ENCODE results near the gene FGGY. TPM values are rescaled to one million over a fixed set of nuclear protein-coding genes. Genes with fewer than 3 reads are reported as not detected.
A peak's percentile ranks its signal among the peaks of the same experiment; 100 is the strongest.

Gene FGGY
- total RNA-seq, 4 donors from 2014 or later, result 24.9 to 35.9 (median 30.5) TPM

DNA sequence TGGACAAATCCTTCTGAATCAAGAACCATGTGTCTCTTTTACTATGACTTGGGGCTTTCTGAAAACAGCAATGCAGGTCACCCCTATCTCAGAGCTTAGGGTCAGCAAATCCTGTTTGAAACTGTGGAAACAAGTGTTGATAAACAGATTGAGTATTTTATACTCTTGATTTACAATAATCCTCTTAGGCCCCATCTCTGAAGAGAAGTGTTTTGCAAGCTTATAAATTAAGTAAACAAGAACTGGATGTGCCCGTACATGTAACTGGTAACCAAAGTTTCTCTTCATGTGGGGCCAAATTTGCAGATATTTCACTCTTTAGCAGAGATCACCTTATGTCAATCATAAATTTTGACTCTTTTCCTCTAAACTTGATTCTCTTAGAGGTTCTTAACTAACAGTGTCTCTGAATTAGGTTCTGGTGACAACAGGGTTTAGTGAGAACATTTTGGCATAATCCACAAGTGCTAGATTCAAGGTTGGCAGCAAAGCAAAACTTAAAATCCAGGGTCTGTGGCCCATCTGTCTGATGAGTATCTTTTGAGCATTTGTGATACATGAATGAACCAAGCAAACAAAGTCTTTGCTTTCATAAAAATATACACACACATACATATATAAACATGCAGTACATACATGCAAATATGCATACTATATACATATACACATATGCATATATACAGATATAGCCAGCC is 334.8 kb downstream of the FGGY start:
- TF ChIP-seq CTCF (IDR thresholded peaks at IDR 0.05 in 4 of 5, conservative IDR thresholded peaks at IDR 0.05 in 1 of 5) (no peak), POLR2A (IDR thresholded peaks at IDR 0.05) (no peak)
- Histone ChIP-seq H3K4me1 (peaks cover 0 to 10% of the 10 kb centered on the region in 2 donors), H3K27ac (peak overlapping the region in 3 of 4 donors; percentile 4 to 36 (median 13)), H3K9me3 (no peaks in the 10 kb centered on the region), H3K27me3 (no peaks in the 10 kb centered on the region), H3K36me3 (no peaks in the 10 kb centered on the region), H3K4me3 (no peak overlapping the region)
- peak; percentile 68 to 91 for ATAC-seq
- in situ Hi-C loops (cut with MboI; ENCODE audit: low sequenced_read_pairs in 4 of 4) (no loop called here), intact Hi-C loops (cut with DNase I; ENCODE audit: low total_unique reads) (no loop called here)
- no peak for DNase-seq

DNA sequence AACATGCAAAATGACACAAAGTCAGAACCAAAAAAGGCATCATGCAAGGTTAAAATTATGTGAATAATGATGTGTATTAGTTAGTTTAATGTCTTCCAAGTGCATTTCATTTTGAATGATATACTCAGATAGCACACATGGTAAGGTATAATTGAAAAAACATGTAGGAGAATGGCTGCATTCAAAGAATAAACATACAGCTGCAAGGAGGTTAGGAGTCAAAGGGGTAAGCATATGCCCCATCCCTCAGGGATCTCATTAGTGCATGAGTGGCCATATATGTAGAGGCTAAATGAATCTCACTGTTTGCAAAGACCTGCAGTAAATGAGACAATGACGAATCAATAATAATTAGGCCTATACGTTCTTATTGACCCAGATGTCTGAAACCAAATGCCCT is 338.2 kb downstream of the FGGY start:
- H3K36me3 ChIP-seq, result no peaks in the 10 kb centered on the region
- H3K4me1 ChIP-seq, result peaks cover 0 to 10% of the 10 kb centered on the region in 2 donors
- H3K4me3 ChIP-seq, result no peak overlapping the region
- no peak for DNase-seq
- H3K9me3 ChIP-seq, result no peaks in the 10 kb centered on the region
- ATAC-seq, result no peak
- intact Hi-C loops (cut with DNase I; ENCODE audit: low total_unique reads) (no loop called here), in situ Hi-C loops (cut with MboI; ENCODE audit: low sequenced_read_pairs in 4 of 4) (no loop called here)
- no peak overlapping the region for H3K27ac ChIP-seq
- TF ChIP-seq POLR2A (IDR thresholded peaks at IDR 0.05) (no peak), CTCF (IDR thresholded peaks at IDR 0.05 in 4 of 5, conservative IDR thresholded peaks at IDR 0.05 in 1 of 5) (no peak)
- H3K27me3 ChIP-seq, result no peaks in the 10 kb centered on the region

GRCh38 chr1:59638231-59638711 is 341.4 kb downstream of the FGGY start:
- no peaks in the 10 kb centered on the region for H3K27me3 ChIP-seq
- in situ Hi-C loops (cut with MboI; ENCODE audit: low sequenced_read_pairs in 4 of 4), result no loop called here
- H3K9me3 ChIP-seq, result no peaks in the 10 kb centered on the region
- no peaks in the 10 kb centered on the region for H3K36me3 ChIP-seq
- TF ChIP-seq CTCF (IDR thresholded peaks at IDR 0.05 in 4 of 5, conservative IDR thresholded peaks at IDR 0.05 in 1 of 5) (no peak), POLR2A (IDR thresholded peaks at IDR 0.05) (no peak)
- no peaks in the 10 kb centered on the region for H3K4me1 ChIP-seq
- intact Hi-C loops (cut with DNase I; ENCODE audit: low total_unique reads), result no loop called here
- DNase-seq, result no peak
- no peak for ATAC-seq
- no peak overlapping the region for H3K27ac ChIP-seq
- H3K4me3 ChIP-seq, result no peak overlapping the region

DNA sequence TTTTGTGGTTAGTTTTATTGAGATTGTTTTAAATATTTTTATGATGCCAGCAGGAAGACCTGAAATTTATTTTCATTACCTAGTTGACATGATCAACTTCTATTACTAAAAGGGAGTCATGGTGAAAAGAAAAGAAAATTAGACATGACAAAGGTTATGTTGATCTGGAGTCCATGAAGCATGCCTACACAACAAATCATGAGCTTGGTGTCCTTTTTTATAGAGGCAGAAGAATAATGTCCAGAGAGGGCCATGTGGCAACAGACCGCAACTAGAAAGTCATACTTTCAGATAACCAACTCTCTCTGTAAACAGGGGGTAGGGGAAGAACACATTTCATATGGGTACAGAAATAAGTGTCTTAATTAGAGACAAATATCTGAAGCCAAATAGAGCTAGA is 342.4 kb downstream of the FGGY start:
- TF ChIP-seq CTCF (IDR thresholded peaks at IDR 0.05 in 4 of 5, conservative IDR thresholded peaks at IDR 0.05 in 1 of 5) (no peak), POLR2A (IDR thresholded peaks at IDR 0.05) (no peak)

More for the DNA sequence above, 342.4 kb downstream of the FGGY start:
- no peaks in the 10 kb centered on the region for H3K9me3 ChIP-seq
- H3K27ac ChIP-seq, result no peak overlapping the region
- in situ Hi-C loops (cut with MboI; ENCODE audit: low sequenced_read_pairs in 4 of 4), result no loop called here
- intact Hi-C loops (cut with DNase I; ENCODE audit: low total_unique reads), result no loop called here
- no peak overlapping the region for H3K4me3 ChIP-seq
- H3K27me3 ChIP-seq, result no peaks in the 10 kb centered on the region
- H3K4me1 ChIP-seq, result no peaks in the 10 kb centered on the region
- ATAC-seq (no peak), DNase-seq (no peak)
- H3K36me3 ChIP-seq, result no peaks in the 10 kb centered on the region
